Measurements from ENCODE around the gene PPP1R9A. TPM values are rescaled to one million over a fixed set of nuclear protein-coding genes. Genes with fewer than 3 reads are reported as not detected.

PPP1R9A gene
- polyA plus RNA-seq, 1 donor (not counting 4 experiments of a cell fraction or from before 2014, with no cell fraction given) = 0.01 TPM

DNA sequence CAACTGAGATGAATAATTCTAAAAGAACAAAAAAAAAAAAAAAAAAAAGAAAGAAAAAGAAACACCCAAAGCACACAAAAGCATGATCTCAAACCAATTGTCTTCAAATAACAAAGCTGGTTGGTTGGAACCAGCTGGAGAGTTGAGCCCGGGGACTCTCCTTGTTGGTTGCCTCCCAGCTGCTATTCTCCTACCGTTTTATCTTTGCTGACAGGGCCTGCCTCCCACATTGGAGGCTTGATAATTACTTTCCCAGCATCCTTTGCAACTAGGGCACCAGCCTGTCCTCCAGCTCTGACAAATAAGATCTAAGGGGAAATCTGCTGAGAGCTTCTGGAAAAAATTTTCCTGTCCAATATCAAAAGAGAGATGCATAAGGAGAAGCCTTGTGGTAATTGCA, 410.2 kb downstream of the PPP1R9A start:
- Histone ChIP-seq H3K79me2 (ENCODE audit: control insufficient read depth, insufficient read depth, low read length) (no peaks in the 10 kb centered on the region), H3K4me1 (ENCODE audit: control insufficient read depth, extremely low read depth, insufficient read depth, low read length) (no peaks in the 10 kb centered on the region), H3K4me2 (ENCODE audit: control insufficient read depth, extremely low read depth, insufficient read depth, low read depth, low read length) (no peak overlapping the region), H3K27ac (ENCODE audit: control insufficient read depth, insufficient read depth, low read length) (no peak overlapping the region), H3K36me3 (ENCODE audit: control insufficient read depth in 2 of 2, extremely low read depth in 1 of 2, insufficient read depth in 2 of 2, low read length in 2 of 2) (no peaks in the 10 kb centered on the region), H3K27me3 (ENCODE audit: control insufficient read depth, extremely low read depth, insufficient read depth, low read length) (no peaks in the 10 kb centered on the region), H3K9ac (ENCODE audit: control insufficient read depth, extremely low read depth, insufficient read depth, low read length) (no peak overlapping the region), H3K9me3 (ENCODE audit: control insufficient read depth, low read depth, low read length) (no peaks in the 10 kb centered on the region), H2AFZ (ENCODE audit: control insufficient read depth, low read length) (no peak overlapping the region), H3K4me3 (ENCODE audit: control insufficient read depth in 2 of 3, extremely low read depth in 1 of 3, insufficient read depth in 2 of 3, low read depth in 1 of 3, low read length in 3 of 3) (no peak overlapping the region), H3K9me1 (ENCODE audit: control insufficient read depth, extremely low read depth, insufficient read depth, low read length) (no peaks in the 10 kb centered on the region), H4K20me1 (ENCODE audit: control insufficient read depth, extremely low read depth, insufficient read depth, low read length) (no peaks in the 10 kb centered on the region)
- no peak for FAIRE-seq
- TF ChIP-seq EZH2 (IDR thresholded peaks at IDR 0.05; ENCODE audit: low read length) = no peak
- TF ChIP-seq, protein P1, sequence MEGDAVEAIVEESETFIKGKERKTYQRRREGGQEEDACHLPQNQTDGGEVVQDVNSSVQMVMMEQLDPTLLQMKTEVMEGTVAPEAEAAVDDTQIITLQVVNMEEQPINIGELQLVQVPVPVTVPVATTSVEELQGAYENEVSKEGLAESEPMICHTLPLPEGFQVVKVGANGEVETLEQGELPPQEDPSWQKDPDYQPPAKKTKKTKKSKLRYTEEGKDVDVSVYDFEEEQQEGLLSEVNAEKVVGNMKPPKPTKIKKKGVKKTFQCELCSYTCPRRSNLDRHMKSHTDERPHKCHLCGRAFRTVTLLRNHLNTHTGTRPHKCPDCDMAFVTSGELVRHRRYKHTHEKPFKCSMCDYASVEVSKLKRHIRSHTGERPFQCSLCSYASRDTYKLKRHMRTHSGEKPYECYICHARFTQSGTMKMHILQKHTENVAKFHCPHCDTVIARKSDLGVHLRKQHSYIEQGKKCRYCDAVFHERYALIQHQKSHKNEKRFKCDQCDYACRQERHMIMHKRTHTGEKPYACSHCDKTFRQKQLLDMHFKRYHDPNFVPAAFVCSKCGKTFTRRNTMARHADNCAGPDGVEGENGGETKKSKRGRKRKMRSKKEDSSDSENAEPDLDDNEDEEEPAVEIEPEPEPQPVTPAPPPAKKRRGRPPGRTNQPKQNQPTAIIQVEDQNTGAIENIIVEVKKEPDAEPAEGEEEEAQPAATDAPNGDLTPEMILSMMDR (optimal IDR thresholded peaks at IDR 0.05 in 1 of 3, IDR thresholded peaks at IDR 0.05 in 1 of 3, conservative IDR thresholded peaks at IDR 0.05 in 1 of 3; ENCODE audit: extremely low read depth in 1 of 3, insufficient read depth in 2 of 3, low read length in 3 of 3) = no peak
- dilution Hi-C loops (cut with MboI; ENCODE audit: extremely low pct_ligation_motif_present, low sequenced_read_pairs) = no loop called here
- DNase-seq (ENCODE audit: low read depth, low spot score) = no peak

DNA sequence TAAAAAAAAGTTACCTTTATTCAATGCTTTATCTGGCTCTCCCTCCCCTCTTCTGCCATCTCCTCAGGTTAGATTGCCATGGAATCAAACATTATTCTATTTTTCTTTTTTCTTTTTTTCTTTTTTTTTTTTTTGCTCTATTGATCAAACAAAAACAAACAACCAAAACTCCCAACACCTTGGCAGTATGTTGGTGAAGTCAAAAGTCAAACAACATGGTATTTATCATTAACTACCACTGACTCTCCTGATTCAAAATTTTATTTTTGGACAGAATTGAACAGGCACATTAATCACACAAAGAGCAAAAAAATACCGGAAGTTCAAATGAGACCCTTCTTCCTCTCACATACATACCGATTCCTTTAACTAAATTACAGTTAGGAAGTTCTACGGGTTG, 410.6 kb downstream of the PPP1R9A start:
- Histone ChIP-seq H3K27ac (ENCODE audit: control insufficient read depth, insufficient read depth, low read length) (no peak overlapping the region), H3K27me3 (ENCODE audit: control insufficient read depth, extremely low read depth, insufficient read depth, low read length) (no peaks in the 10 kb centered on the region), H3K4me3 (ENCODE audit: control insufficient read depth in 2 of 3, extremely low read depth in 1 of 3, insufficient read depth in 2 of 3, low read depth in 1 of 3, low read length in 3 of 3) (no peak overlapping the region), H3K36me3 (ENCODE audit: control insufficient read depth in 2 of 2, extremely low read depth in 1 of 2, insufficient read depth in 2 of 2, low read length in 2 of 2) (no peaks in the 10 kb centered on the region), H3K79me2 (ENCODE audit: control insufficient read depth, insufficient read depth, low read length) (no peaks in the 10 kb centered on the region), H2AFZ (ENCODE audit: control insufficient read depth, low read length) (no peak overlapping the region), H3K4me2 (ENCODE audit: control insufficient read depth, extremely low read depth, insufficient read depth, low read depth, low read length) (no peak overlapping the region), H3K9me3 (ENCODE audit: control insufficient read depth, low read depth, low read length) (no peaks in the 10 kb centered on the region), H3K9ac (ENCODE audit: control insufficient read depth, extremely low read depth, insufficient read depth, low read length) (no peak overlapping the region), H3K9me1 (ENCODE audit: control insufficient read depth, extremely low read depth, insufficient read depth, low read length) (no peaks in the 10 kb centered on the region), H3K4me1 (ENCODE audit: control insufficient read depth, extremely low read depth, insufficient read depth, low read length) (no peaks in the 10 kb centered on the region), H4K20me1 (ENCODE audit: control insufficient read depth, extremely low read depth, insufficient read depth, low read length) (no peaks in the 10 kb centered on the region)
- TF ChIP-seq EZH2 (IDR thresholded peaks at IDR 0.05; ENCODE audit: low read length) = no peak
- TF ChIP-seq, protein P1 (optimal IDR thresholded peaks at IDR 0.05 in 1 of 3, IDR thresholded peaks at IDR 0.05 in 1 of 3, conservative IDR thresholded peaks at IDR 0.05 in 1 of 3; ENCODE audit: extremely low read depth in 1 of 3, insufficient read depth in 2 of 3, low read length in 3 of 3) = no peak
- no peak for DNase-seq (ENCODE audit: low read depth, low spot score)
- no peak for FAIRE-seq
- dilution Hi-C loops (cut with MboI; ENCODE audit: extremely low pct_ligation_motif_present, low sequenced_read_pairs) = no loop called here

All from keratinocyte (primary cell).